ENCODE results near the gene ACE. TPM values are rescaled to one million over a fixed set of nuclear protein-coding genes. Genes with fewer than 3 reads are reported as not detected.

The ACE gene
- total and polyA plus RNA-seq, 4 donors = 1.1 to 6.9 (median 2.4) TPM

- Histone ChIP-seq H3K27ac (ENCODE audit: low read depth in 1 of 2, low read length in 2 of 2) (no peak overlapping the region), H3K4me3 (ENCODE audit: low read depth in 1 of 3, low read length in 3 of 3) (no peak overlapping the region), H3K36me3 (ENCODE audit: control insufficient read depth in 4 of 4, insufficient read depth in 3 of 4, low read depth in 1 of 4, low read length in 3 of 4) (no peaks in the 10 kb centered on the region), H3K4me1 (ENCODE audit: control insufficient read depth in 4 of 4, insufficient read depth in 4 of 4, low read length in 3 of 4) (peaks cover 0 to 14% (median 4%) of the 10 kb centered on the region in 4 donors), H3K27me3 (ENCODE audit: control insufficient read depth in 4 of 4, insufficient read depth in 4 of 4, low read length in 3 of 4) (no peaks in the 10 kb centered on the region), H3K9ac (ENCODE audit: low read depth in 1 of 2, low read length in 2 of 2) (no peak overlapping the region), H3K9me3 (ENCODE audit: control insufficient read depth in 4 of 4, low read length in 3 of 4) (no peaks in the 10 kb centered on the region)
- no peak for DNase-seq (ENCODE audit: low spot score)
- WGBS = 96% methylated on average over 13 of the region's 13 CpGs
- TF ChIP-seq SP1 (IDR thresholded peaks at IDR 0.05) = no peak
- TF ChIP-seq TAF1 (conservative IDR thresholded peaks at IDR 0.05) = no peak
- no peak for TF ChIP-seq HNF4A (conservative IDR thresholded peaks at IDR 0.05)
- TF ChIP-seq HNF4G (IDR thresholded peaks at IDR 0.05) = no peak
- no peak for TF ChIP-seq REST (IDR thresholded peaks at IDR 0.05)
- no peak for TF ChIP-seq RXRA (IDR thresholded peaks at IDR 0.05)
- no peak for TF ChIP-seq MAX (IDR thresholded peaks at IDR 0.05)
- TF ChIP-seq ATF3 (IDR thresholded peaks at IDR 0.05) = no peak
- no peak for TF ChIP-seq EGR1 (IDR thresholded peaks at IDR 0.05; ENCODE audit: low read depth in 2 of 2)
- TF ChIP-seq GABPA (IDR thresholded peaks at IDR 0.05 in 1 of 2, conservative IDR thresholded peaks at IDR 0.05 in 1 of 2) = no peak
Observed at GRCh38 chr17:63544467-63545301, 67.8 kb downstream of the ACE start.

- no peak overlapping the region for H3K4me3 ChIP-seq (ENCODE audit: low read depth in 1 of 3, low read length in 3 of 3)
- no peak overlapping the region for H3K9ac ChIP-seq (ENCODE audit: low read depth in 1 of 2, low read length in 2 of 2)
- no peaks in the 10 kb centered on the region for H3K9me3 ChIP-seq (ENCODE audit: control insufficient read depth in 4 of 4, low read length in 3 of 4)
- no peaks in the 10 kb centered on the region for H3K36me3 ChIP-seq (ENCODE audit: control insufficient read depth in 4 of 4, insufficient read depth in 3 of 4, low read depth in 1 of 4, low read length in 3 of 4)
- H3K27ac ChIP-seq (ENCODE audit: low read depth in 1 of 2, low read length in 2 of 2) = no peak overlapping the region
- peak; percentile 22 for DNase-seq (ENCODE audit: low spot score)
- peaks cover 1 to 18% (median 8%) of the 10 kb centered on the region in 4 donors for H3K4me1 ChIP-seq (ENCODE audit: control insufficient read depth in 4 of 4, insufficient read depth in 4 of 4, low read length in 3 of 4)
- TF ChIP-seq REST (IDR thresholded peaks at IDR 0.05) = no peak
- no peak for TF ChIP-seq YY1 (IDR thresholded peaks at IDR 0.05)
- TF ChIP-seq RAD21 (IDR thresholded peaks at IDR 0.05) = no peak
- no peak for TF ChIP-seq GABPA (IDR thresholded peaks at IDR 0.05 in 1 of 2, conservative IDR thresholded peaks at IDR 0.05 in 1 of 2)
- TF ChIP-seq FOXA2 (IDR thresholded peaks at IDR 0.05) = no peak
- no peak for TF ChIP-seq EGR1 (IDR thresholded peaks at IDR 0.05; ENCODE audit: low read depth in 2 of 2)
- no peak for TF ChIP-seq FOXA1 (IDR thresholded peaks at IDR 0.05)
- TF ChIP-seq SP1 (IDR thresholded peaks at IDR 0.05) = no peak
- WGBS = 93% methylated on average over 9 of the region's 9 CpGs
- no peaks in the 10 kb centered on the region for H3K27me3 ChIP-seq (ENCODE audit: control insufficient read depth in 4 of 4, insufficient read depth in 4 of 4, low read length in 3 of 4)
Observed at GRCh38 chr17:63546308-63547082, 69.6 kb downstream of the ACE start.
